GM23248 (cell line): ENCODE data around the gene SUOX.

ENCODE experiments used
- EZH2 ChIP-seq: fragments of 200-600 bp; sonication (generic); IDR thresholded peaks from 2 replicates; pipeline ENCODE4 v1.6.1; 2018; ENCODE audit warnings: antibody characterized with exemption, mild to moderate bottlenecking; ENCODE audit not compliant: insufficient read depth, poor library complexity, severe bottlenecking
- EZH2phosphoT487 ChIP-seq: fragments of 200-600 bp; sonication (generic); IDR thresholded peaks from 2 replicates; pipeline ENCODE4 v1.6.1; 2018; ENCODE audit warnings: antibody characterized with exemption, moderate library complexity, mild to moderate bottlenecking, low read depth; ENCODE audit not compliant: insufficient read depth

DNA sequence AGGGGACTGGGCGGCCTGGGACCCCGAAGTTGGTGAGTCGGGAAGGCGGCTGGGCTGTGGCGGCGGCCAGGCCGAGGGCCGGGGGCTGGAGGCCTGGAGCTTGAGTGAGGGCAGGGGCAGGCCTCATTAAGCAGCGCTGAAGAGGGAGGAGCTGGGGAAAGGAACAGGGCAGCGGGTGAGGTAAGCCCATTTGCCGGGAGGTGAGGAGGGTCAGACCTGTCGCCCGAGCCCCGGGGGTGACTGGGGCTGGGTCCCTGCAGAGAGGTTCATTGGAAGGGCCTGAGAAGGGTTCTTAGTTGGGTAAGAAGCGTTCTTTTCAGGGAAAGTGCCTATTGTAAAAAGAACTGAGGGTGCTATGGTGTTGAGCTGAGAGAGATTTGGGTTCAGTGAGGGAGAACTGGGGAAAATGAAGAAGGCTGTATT lies 22.8 kb upstream of the SUOX start:
- TF ChIP-seq EZH2 (no peak), EZH2phosphoT487 (no peak)
